Heart right ventricle (tissue), 16 donors: ENCODE data around the gene ZBTB7C. TPM values are rescaled to one million over a fixed set of nuclear protein-coding genes. Genes with fewer than 3 reads are reported as not detected.

Experiments
- ATAC-seq, 8 donors: fragments of 200-7000 bp; cut with Tn5 transposase; one replicate each; pipeline ENCODE4 v1.9.1; 2020; ENCODE audit warnings: mild to moderate bottlenecking in 8 of 8, moderate library complexity in 8 of 8, moderate number of reproducible peaks in 1 of 8
- DNase-seq, 2 donors: peaks; one replicate each; pipeline ENCODE4 v3.0.0-alpha.2; 2020
- H3K27ac ChIP-seq, 10 donors: fragments of 200-600 bp; sonication (generic) in 2 of 10; one replicate each; pipeline versions ENCODE4 v1.5.0 to v1.8.0; 2020 to 2022; ENCODE audit warnings: mild to moderate bottlenecking in 3 of 10
- H3K27me3 ChIP-seq, 7 donors: fragments of 200-600 bp; one replicate each; pipeline ENCODE4 v1.8.0; 2021 to 2022; ENCODE audit warnings: mild to moderate bottlenecking in 2 of 7
- H3K36me3 ChIP-seq, 9 donors: fragments of 200-600 bp; sonication (generic) in 1 of 9; one replicate each; pipeline versions ENCODE4 v1.5.0 to v1.8.0; 2020 to 2022; ENCODE audit warnings: mild to moderate bottlenecking in 2 of 9
- H3K4me1 ChIP-seq, 9 donors: fragments of 200-600 bp; sonication (generic) in 1 of 9; one replicate each; pipeline versions ENCODE4 v1.5.0 to v1.8.0; 2020 to 2022; ENCODE audit warnings: mild to moderate bottlenecking in 4 of 9
- H3K4me3 ChIP-seq, 10 donors: fragments of 200-600 bp; sonication (generic) in 2 of 10; one replicate each; pipeline versions ENCODE4 v1.5.0 to v1.8.0; 2020 to 2022; ENCODE audit warnings: mild to moderate bottlenecking in 7 of 10, moderate library complexity in 2 of 10
- H3K9me3 ChIP-seq, 11 donors: fragments of 200-600 bp in 10 of 11; sonication (generic) in 2 of 11; one replicate each; pipeline versions ENCODE4 v1.5.0 to v1.8.0; 2013 to 2022; ENCODE audit warnings: mild to moderate bottlenecking in 2 of 11, control low read depth in 1 of 11, moderate library complexity in 1 of 11
- WGBS, 2 donors: extraction: QIAGEN DNeasy Blood & Tissue Kit; methylation state at CpG; one replicate each; pipeline ENCODE4 v1.1.7; 2013; ENCODE audit warnings: inconsistent platforms in 1 of 2; 5-methylcytosine and 5-hydroxymethylcytosine counted together
- intact Hi-C, 10 donors: fragments of 100-400 bp; cut with DNase I; formaldehyde crosslinking; loops; one replicate each; pipeline versions ENCODE4 v1.11.1 to v1.14.2; 2022
- long read RNA-seq, 3 donors: library from polyadenylated mRNA; unstranded; transcript quantifications; one replicate each; pipeline ENCODE4 v2.0.0, GENCODE V29; 2020 to 2021
- polyA plus RNA-seq, 2 donors: library from polyadenylated mRNA; stranded (reverse); fragments of 200-250 nt; gene quantifications; one replicate each; pipeline ENCODE4 v1.2.3, GENCODE V29; 2013
- total RNA-seq, 10 donors: library from RNA; stranded (reverse); fragmentation: NEBNext Ultra II Directional in 3 of 10; extraction: Animal tissue kit (Norgen Biotek cat#: 25700) in 3 of 10; gene quantifications; one replicate each; pipeline versions ENCODE4 v1.2.1 to v1.2.4, GENCODE V29; 2021 to 2023
- TF ChIP-seq, protein P1 (sequence below), 9 donors: fragments of 200-600 bp; sonication (generic) in 2 of 9; IDR thresholded peaks; one replicate each; pipeline versions ENCODE4 v1.5.0 to v1.8.0; 2021 to 2022; ENCODE audit warnings: antibody characterized with exemption in 9 of 9, mild to moderate bottlenecking in 5 of 9, moderate library complexity in 1 of 9
- donor health status: Arrhythmogenic right ventricular cardiomyopathy.
- donor health status: ischemic (EF 13 %, LVEDD 7.1; RV severe dilation, severe dysfunction).
- donor health status: healthy with polysubstance abuse.
- donor health status: DM: no; HTN: yes; CAD: no.
- donor health status: DM: no; HTN: no; CAD: no.
- donor health status: ischemic (EF 25% LVEDD 6.9; RV normal size, moderate dysfunction).
- donor health status: ischemic (EF 25% LVEDD 5.7; RV mildly dilated, moderate dysfunction).
- donor health status: healthy.
- donor health status: DM: yes; HTN: yes; CAD: no.
- donor health status: Ischemic cardiomyopathy.
- donor health status: ischemic (EF 35%, LVEDD 5.7; RV mildly dilated, moderate dysfunction).
- donor health status: nonischemic (EF 11% LVEDD 7.7; RV severe dilation, severe dysfunction).
- donor health status: DM: yes; HTN: yes; CAD: no.
- donor health status: PGD.
- donor health status: ischemic (EF 29% LVEDD 5.4; RV normal size, mild dysfunction).
- donor health status: nonischemic (EF 23%, LVEDD 6.1; RV moderate dilation, normal function).

ZBTB7C gene
- total RNA-seq, result 1 to 10 TPM in 8 of 10 donors, under 1 TPM in 2; 0.86 to 6.3 (median 1.5) TPM
- under 1 TPM; 0.49 to 0.80 TPM for polyA plus RNA-seq
- long read RNA-seq, donor 1, partial matches to known transcripts, result 1 of 2 reads
- long read RNA-seq, donor 1, other reads (novel, unspliced or antisense), result 1 of 2 reads
- long read RNA-seq, donor 2, partial matches to known transcripts, result 1 of 4 reads
- long read RNA-seq, donor 2, other reads (novel, unspliced or antisense), result 3 of 4 reads
- long read RNA-seq, donor 3, partial matches to known transcripts, result 0 of 5 reads
- long read RNA-seq, donor 3, other reads (novel, unspliced or antisense), result 5 of 5 reads

DNA sequence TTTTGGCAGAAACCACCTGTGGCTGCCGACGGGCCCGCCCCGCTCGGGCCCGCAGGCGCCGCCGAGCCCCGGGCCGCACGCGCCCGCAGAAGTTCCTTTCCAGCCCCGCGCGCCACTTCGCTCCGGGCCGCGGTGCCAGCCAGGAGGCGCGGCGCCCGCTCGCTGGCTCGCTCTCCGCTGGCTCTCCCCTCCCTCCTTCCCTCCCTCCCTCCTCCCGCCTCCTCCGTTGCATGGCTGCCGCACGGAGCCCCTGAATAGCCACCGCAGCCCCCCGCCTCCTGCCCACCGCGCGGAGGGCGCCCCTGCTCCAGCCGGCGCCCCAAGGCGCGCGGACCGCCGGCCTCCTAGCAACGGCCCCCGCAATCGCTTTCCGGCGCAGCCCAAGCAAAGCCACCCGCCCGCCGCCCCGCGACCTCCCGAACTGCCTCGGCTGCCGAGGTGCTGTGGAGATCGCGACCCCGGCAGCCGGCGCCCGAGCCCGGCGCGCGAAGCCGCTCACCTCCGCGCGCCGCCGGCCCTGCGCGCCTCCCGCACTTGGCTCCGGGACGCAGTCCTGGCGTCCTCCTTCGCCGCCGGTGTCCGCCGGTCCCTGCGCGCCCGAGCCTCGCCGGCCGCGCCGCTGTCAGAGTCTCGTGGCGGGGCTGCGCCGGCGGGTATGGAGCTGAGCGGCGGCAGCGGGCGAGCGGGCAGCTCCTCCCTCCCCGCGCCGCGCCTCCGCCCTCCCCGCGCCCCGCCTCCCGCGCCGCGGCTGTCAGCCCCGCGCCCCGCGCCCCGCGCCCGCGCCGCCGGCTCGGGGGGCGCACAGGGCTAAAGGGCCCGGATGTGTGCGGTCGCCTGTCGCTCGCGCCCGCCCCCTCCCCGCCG is at the start of gene ZBTB7C:
Gene ZBTB7C (minus strand): TSS at position 657 of the 864 bp plus-strand sequence.
- ATAC-seq (peak in 4 of 8 donors; percentile 1 to 35 (median 24)), DNase-seq (peak in 1 of 2 donors; percentile 42)
- no peaks in the 10 kb centered on the region for H3K9me3 ChIP-seq
- peak within 1 kb of the TSS; percentile 56 to 92 (median 76) for H3K4me3 ChIP-seq
- H3K36me3 ChIP-seq, result no peaks in the 10 kb centered on the region
- 1% methylated on average over 103 to 136 of the region's 136 CpGs for WGBS, 2 donors
- peak within 1 kb of the TSS; percentile 2 to 83 (median 70) for H3K27ac ChIP-seq
- intact Hi-C loops, result loop anchor here in 4 of 10 donors (5.0 to 10.0 kb wide), 3 partner anchors 64 to 247 kb away; no protein-coding TSS in a partner anchor
- TF ChIP-seq, protein P1, sequence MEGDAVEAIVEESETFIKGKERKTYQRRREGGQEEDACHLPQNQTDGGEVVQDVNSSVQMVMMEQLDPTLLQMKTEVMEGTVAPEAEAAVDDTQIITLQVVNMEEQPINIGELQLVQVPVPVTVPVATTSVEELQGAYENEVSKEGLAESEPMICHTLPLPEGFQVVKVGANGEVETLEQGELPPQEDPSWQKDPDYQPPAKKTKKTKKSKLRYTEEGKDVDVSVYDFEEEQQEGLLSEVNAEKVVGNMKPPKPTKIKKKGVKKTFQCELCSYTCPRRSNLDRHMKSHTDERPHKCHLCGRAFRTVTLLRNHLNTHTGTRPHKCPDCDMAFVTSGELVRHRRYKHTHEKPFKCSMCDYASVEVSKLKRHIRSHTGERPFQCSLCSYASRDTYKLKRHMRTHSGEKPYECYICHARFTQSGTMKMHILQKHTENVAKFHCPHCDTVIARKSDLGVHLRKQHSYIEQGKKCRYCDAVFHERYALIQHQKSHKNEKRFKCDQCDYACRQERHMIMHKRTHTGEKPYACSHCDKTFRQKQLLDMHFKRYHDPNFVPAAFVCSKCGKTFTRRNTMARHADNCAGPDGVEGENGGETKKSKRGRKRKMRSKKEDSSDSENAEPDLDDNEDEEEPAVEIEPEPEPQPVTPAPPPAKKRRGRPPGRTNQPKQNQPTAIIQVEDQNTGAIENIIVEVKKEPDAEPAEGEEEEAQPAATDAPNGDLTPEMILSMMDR (IDR thresholded peaks at IDR 0.05), result no peak
- H3K4me1 ChIP-seq, result peaks cover 5 to 27% (median 14%) of the 10 kb centered on the region in 9 donors
- peaks cover 0 to 67% (median 41%) of the 10 kb centered on the region in 7 donors for H3K27me3 ChIP-seq

DNA sequence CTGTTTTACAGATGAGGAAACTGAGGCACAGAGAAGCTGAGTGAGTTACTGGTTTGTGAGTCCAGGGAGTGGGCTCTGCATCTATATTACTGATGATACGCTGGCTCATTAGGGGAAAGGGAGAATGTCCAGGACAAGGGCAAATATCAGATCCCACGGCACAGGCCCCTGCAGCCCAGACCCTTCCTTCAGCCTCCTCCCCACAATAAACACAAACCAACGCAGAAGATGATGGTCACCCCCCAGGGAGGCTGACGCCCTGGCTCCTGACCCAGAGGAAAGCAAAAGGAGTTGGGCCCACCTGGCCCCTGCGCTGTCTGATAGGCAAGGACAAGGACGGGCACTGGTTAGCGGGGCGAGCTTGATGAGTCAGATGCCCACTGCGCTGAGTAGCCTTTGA is 47.7 kb upstream of the ZBTB7C start:
- DNase-seq (no peak), ATAC-seq (no peak)
- no peaks in the 10 kb centered on the region for H3K36me3 ChIP-seq
- H3K27me3 ChIP-seq, result peaks cover 0 to 5% (median 0%) of the 10 kb centered on the region in 7 donors
- 90 to 98% methylated on average over 9 of the region's 9 CpGs for WGBS, 2 donors
- H3K4me3 ChIP-seq, result no peak overlapping the region
- H3K9me3 ChIP-seq, result no peaks in the 10 kb centered on the region
- intact Hi-C loops, result no loop called here
- TF ChIP-seq, protein P1 (IDR thresholded peaks at IDR 0.05), result no peak
- H3K4me1 ChIP-seq, result peaks cover 0 to 24% (median 14%) of the 10 kb centered on the region in 9 donors
- no peak overlapping the region for H3K27ac ChIP-seq

DNA sequence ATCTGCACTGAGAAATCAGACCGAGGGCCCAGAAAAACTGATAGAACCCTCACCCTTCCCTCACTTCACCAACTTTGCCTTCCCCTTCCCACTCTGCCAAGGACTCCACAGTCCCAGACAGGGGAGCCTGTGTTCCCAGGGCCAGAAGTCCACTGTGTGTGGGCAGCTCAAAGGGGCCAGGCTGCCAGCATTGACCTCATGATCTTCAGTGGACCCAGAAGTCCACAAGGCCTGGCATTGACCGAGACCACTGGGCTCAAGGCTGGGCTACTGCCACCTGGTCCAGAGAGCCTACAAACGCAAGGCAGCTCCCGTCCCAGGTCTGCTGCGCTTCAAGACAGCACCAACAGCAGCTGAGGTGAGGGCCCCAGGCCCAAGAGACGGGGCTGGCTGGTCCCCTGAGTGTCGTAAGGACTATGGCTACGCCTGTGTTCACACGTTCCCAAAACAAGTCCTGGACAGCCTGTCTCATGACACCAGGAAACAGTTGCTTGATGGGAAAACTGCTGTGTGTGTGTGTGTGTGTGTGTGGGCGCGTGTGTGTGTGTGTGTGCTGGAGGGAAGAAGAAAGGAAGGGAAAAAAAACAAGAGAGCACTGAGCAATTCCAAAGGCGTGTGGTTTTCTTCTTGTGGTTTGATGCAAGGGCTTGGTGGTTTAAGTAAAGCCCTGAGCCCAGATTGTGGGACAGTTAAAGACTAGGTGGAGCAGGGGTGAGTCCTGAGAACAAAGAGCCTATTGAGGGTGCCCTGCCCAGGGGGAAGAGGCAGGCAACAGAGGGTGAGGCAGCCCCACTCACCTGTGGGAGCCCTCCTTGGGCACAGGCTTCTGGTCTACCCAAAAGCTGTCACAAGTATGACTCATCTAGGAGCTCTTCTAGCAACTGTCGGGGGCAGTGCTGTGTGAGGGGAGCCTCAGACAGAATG is 46.6 kb upstream of the ZBTB7C start:
- intact Hi-C loops, result no loop called here
- WGBS, 2 donors, result 72 to 79% methylated on average over 13 of the region's 13 CpGs
- TF ChIP-seq, protein P1 (IDR thresholded peaks at IDR 0.05), result no peak
- Histone ChIP-seq H3K9me3 (no peaks in the 10 kb centered on the region), H3K36me3 (no peaks in the 10 kb centered on the region), H3K4me1 (peaks cover 0 to 24% (median 10%) of the 10 kb centered on the region in 9 donors), H3K4me3 (no peak overlapping the region), H3K27ac (peak overlapping the region in 2 of 10 donors; percentile 25 to 66), H3K27me3 (peaks cover 0 to 5% (median 0%) of the 10 kb centered on the region in 7 donors)
- ATAC-seq (peak in 5 of 8 donors; percentile 18 to 60 (median 27)), DNase-seq (no peak)
